ELF-1 (cell line): ENCODE results near the gene KCNT1.
"Not testable (repeated sequence)": the region's sequence is repeated elsewhere in the genome, so short reads cannot be mapped to it uniquely, and the experiment has no call there.

Source experiments
- DNase-seq: peaks from one replicate; pipeline ENCODE4 v3.0.0-alpha.2; 2016; ENCODE audit warnings: low read depth, low spot score

The KCNT1 gene

DNA sequence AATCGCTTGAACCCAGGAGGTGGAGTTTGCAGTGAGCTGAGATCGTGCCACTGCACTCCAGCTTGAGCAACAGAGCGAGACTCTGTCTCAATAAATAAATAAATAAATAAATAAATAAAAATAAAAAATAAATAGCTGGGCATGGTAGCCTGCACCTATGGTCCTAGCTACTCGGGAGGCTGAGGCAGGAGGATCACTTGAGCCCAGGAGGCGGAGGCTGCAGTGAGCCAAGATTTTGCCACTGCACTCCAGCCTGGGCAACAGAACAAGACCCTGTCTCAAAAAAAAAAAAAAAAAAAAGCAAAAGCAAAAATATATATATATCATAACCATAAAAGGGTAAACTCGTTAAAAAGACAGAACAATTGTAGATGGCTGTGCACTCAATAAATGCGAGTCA lies 29.2 kb upstream of the KCNT1 start:
- DNase-seq, result not testable (repeated sequence)

DNA sequence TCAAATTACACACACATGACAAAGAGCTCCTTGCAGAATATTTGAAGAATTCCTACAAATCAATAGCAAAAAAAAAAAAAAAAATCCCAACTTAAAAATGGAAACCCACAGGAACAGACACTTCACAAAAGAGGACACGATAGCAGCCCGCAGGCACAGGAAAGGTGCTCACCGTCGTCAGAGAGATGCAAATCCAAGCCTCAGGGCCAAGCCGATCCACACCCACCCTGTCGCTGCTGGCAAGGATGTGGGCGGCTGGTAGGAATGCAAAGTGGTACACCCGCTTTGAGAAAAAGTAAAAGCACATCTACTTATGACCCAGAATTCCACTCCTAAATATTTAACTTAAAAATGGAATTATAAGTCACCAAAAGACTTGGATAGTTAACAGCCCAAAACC lies 28.0 kb upstream of the KCNT1 start:
- no peak for DNase-seq

DNA sequence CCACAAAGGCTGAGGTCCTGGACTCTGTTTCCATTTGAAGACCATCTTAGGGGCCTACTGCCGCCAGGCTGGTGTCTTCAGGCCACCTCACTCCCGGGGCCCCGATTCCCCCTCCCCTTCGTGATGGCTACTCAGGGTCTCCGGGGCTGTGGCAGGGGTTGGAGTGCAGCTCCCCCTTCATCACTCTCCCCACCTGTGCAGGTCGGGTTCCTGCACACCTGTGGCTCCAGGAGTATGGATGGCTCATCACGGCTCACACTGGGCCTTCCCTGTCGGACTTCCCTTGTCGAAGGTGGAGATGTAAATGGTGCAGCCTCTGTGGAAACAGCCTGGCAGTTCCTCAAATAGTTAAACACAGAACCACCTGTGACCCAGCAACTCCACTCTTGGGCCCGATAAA lies 27.0 kb upstream of the KCNT1 start:
- no peak for DNase-seq

DNA sequence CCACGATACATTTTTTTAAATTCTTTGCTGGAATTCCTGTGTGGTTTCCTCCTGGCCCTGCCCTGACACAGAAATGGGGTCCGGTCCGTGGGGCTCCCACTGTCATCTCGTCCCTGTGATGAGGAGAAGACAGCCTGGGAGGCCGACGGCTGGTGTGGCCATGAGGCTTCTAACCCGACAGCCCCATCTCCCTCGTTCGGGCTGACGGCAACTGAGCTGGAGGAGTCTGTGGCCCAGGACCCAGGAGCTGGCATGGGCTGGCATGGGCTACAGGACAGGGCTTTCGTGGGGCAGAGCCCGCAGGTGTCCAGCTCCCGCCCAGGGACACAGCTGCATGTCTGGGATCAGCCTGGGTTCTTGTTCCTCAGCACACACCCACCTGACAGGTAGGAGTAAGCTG lies 25.1 kb upstream of the KCNT1 start:
- no peak for DNase-seq

DNA sequence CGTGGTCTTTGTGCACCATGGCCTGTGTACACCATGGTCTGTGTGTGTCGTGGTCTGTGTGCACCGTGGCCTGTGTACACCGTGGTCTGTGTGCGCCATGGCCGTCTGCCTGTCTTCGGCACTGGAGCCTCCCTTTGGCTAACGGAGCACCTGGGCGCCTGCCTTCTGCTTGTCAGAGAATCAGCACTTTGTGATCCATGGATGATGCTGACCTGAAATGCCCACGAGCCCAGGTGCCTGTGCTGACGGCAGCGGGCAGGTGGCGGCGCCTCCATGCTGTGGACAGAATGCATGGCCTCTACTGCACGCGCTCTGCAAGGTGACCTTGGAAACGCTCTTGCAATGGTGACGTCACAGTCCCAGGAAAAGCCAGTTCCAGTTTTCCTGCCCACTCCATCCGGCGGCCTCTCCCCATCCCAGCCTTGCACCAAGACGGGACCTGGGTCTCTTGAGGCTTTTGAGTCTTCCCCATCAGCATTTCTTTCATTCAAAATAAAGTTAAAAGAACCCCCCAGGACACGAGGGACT lies 24.3 kb upstream of the KCNT1 start:
- no peak for DNase-seq

DNA sequence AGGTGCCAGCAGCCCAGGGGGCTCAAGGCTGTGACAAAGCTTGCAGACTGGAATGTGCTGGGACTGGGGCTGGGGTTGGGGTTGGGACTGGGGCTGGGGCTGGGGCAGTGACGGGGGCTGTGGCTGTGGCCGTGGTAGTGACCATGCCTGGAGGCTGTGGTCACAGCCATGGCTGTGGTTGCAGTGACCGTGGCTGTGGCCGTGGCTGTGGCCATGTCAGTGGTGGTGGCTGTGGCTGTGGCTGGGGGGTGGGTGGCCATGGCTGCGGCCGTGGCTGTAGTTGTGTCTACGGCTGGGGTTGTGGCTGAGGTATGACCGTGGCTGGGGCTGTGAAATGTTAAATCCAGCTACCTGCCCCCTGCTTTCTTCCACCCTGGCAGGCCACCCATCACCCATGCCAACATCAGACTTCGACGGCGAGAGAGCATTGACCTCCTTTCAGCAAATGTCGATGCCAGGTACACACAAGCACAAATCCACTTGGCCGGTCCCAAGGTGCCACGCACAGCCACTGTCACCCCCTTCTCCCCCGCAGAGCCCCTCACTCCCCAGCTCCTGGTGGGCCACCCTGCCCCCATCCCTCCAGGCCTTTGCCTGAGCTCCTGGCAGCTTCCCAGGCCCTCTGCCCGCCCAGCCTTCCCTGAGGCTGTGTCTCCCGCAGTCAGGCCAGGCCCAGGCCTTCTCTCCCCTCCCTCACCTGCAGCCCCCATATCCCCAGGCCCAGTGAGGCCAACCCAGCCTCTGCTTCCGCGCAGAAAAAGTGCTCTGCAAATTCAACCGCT lies 23.6 kb upstream of the KCNT1 start:
- DNase-seq, result peak; percentile 38

DNA sequence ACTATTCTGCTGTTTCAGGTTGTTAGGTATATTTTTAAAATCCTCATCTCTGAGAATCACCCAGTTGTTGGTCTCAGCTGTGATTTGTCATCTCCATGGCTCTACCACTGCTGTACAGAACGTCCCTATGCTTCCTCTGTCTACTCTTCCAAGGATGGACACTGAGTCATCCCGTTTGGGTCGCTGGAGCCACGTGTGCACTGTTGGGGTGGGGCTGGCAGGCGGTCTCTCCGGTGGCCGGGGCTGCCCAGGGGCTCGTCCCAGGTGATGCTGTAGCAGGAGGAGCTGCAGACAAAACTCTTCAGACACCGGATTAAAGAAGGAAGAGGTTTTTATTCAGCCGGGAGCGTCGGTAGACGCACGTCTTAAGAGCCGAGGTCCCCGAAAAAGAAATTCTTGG lies 21.9 kb upstream of the KCNT1 start:
- DNase-seq, result no peak

DNA sequence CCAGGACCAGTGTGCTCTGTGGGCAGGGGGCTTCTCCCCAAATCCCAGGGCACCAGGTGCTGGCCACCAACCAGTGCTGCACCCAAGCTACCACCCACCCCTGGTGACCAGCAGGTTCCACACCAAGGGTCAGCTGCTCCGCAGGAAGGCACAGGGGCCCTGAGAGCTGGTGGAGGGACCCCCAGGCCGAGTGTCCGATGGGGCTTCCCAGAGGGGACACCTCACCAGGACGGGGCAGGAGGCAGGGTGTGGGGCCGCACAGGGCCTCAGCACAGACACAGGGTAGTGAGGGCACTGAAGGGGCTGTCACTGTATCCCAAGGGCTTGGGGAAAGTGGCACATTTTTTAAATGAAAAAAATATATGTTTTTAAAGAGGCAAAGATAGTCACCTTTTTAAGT lies 20.8 kb upstream of the KCNT1 start:
- no peak for DNase-seq

DNA sequence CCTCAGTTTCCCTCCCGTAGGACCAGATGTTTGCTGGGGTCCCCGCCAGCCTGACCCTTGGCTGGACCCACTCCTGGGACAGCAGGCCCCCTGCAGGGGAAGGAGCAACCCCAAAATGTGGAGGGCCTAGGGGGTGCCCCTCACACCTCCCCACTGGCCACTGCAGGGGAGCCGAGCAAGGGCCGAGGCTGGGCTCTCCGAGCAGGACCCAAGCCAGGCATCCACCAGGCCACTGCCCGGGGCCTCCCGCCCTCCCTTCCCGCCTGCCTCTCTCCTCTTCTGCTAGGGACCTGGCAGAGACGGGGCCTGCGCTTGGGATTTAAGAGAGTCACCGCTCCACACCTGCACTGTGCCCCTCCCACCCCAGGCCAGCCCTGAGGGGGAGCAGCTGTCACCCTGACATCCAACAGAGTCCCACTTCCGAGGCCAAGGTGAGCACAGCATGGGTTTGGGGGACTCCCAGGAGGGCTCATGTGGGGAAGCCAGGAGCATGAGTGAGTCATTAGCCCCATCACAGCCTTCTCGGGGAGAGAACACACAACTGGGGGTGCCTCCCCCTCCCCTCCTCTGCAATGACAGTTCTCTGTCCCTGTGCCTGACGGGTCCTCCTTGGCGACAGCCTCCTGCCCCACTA lies 18.5 kb upstream of the KCNT1 start:
- DNase-seq, result no peak

DNA sequence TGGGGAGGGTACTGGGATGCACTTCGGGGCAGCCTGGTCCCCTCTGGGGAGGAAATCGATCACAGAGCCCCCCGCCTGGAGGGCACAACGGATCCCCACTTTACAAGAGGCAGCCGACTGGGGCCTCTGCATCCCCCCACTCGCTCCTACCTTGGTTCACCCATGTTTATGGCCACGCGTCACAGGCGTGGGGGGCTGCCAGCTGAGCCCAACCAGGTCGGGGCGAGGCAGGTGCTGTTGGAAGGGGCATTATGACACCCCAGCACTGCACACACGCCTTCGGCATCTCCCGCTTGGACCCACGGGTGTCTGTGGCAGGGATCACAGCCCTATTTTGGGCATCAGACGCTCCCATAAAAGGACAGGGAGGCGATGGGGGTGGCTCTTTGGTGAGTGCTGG lies 17.3 kb upstream of the KCNT1 start:
- DNase-seq, result no peak

DNA sequence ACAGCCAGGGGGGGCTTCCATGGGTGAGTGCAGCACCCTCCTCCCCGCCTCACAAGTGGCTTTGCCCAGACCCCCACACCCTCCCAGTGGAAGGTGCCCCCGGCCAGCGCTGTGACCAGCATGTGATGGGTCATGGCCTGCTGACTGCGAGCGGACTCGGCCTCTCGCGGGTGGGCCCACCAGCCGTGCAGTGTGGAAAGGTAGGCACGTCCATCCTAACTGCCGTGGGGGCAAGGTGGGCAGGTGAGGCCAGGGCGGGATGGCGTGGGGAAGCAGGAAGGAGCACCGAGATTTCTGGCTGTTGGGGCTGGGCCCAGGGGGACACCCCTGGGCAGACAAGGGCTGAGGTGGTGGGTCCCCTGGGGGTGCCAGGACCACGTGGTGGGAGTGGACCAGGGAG lies 14.8 kb upstream of the KCNT1 start:
- DNase-seq, result no peak

DNA sequence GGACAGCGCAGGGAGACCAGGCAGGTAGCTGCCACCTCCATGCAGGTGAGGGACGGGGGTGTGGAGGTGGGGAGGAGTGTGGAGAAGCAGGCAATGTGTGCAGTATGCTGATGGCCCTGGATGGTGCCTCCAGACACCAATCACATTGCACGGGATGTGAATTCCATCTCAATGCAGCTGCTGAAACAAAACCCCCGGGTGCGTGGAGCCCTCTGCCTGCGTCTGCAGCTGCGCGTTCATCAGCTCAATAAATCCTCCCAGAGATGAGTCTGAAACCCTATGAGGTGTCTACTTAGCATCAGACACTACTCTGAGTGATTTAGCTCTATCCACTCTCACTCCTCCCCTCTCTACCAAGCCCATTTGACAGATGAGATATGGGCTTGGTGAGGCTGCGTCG lies 13.0 kb upstream of the KCNT1 start:
- DNase-seq, result no peak

DNA sequence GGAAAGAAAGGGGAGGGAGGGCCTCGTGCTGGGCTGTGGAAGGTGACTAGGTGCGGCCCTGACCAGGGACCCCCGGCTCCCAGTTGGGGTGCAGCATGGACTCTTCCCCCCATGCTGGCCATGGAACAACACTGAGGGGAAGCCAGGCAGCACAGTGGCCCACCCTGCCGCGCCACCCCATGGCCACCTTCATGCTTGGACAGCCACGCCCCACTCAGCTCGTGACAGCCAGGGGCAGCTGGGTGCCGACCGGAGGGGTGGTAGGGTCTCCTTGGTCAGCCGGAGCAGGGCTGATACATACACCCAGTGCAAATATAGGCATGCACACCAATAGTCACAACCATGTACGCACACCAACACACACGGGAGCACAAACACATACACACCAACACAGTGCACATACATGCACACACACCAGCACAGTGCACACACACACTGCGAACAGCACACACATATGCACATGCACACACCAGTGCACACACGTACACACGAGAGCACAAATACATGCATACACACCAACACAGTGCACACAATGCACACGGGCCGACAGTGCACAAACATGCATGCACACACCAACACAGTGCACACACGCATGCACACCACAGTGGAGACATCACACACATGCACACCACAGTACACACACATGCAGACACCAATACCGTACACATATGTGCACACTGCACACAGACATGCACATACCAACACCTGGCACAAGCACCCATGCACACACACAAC lies 11.0 kb upstream of the KCNT1 start:
- no peak for DNase-seq

DNA sequence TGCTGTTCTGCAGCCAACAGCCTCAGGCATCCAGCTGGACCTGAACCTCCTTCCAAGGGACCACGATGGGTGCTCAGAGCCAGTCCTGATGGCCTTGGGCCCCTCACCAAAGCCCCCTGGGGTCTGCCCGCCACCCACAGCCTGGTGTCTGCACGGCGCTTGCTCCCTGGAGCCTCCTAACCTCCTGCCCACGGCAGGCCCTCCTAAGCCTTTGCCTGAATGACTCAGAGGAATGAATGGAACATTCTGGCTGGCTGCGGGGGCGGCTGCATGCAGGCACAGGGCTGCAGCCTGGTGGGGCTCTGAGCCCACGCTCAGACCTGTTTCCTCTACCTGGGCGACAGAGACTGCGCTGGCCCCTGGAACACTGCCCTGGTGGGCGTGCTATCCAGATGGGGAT lies 9.6 kb upstream of the KCNT1 start:
- DNase-seq, result no peak

DNA sequence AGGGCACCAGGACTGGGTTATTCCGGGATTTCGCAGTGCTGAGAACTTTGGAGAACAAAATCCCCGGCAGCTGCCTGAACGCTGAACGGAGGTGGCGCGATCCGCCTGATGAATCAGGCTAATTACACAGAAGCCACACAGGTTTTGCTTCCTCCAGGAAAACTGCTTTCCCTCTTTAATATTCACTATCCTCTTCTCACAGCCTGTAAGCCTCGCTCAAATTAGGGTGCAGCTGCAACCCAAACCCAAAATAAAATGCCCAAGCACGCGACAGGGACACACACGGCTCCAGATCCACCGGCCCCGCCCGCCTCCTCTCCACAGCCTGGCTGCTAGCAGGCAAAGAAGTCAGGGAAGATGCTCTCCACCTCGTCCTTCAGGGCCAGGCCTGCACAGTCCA lies 8.7 kb upstream of the KCNT1 start:
- no peak for DNase-seq

DNA sequence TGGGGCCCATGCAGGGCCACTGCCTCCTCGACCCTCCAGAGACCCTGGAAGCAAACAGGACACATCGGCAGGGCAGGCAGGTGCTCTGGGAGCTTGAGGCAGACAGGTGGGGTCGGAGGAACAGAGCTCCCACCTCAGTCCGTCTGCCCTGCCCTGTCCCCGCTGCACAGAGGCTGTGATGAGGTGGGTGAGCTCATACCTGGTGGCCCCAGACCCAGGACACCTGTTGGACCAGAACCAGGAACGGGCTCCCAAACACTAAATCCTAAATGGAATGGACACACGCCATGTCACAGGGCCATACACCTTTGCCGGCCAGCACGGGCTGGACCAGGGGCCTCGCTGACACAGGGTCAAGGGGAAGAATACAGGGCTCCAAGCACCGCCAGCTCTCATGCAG lies 8.2 kb upstream of the KCNT1 start:
- DNase-seq, result no peak

DNA sequence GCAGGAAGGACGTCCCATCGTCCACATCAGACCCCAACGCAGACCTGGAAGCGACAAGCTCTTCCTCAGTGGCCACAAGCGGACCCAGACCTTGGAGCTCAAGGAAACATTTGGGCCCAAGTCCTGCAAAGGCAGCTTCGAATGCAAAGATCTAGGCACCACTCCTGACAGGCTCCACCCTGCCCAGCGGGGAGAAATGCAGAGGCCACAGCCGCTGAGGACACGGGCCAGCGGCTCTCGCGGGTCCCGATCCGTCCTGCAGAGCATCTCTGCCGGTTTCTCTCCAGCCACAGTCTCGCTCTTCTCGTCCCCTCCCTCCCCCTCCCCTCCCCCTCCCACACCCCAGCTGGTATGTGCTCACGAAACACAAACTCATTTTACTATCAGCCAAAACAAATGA lies 7.6 kb upstream of the KCNT1 start:
- DNase-seq, result no peak

DNA sequence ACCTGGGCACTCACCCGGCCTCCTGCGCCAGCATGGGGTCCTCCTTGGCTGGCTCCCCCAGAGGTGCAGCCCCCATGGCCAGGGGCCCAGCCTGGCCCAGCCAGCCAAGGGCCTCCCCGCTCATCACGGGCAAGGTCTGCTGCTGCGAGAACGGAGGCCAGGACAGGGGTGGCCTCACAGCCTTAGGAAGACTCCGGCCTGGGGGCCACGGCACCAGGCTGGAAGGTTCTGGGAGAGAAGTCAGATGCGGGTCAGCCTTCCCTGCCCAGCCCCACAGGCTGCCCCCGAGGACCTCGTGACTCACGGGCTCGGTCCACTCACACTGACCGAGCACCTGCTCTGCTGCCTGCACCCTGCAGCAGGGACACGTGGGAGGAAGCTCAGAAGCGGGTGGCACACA lies 6.9 kb upstream of the KCNT1 start:
- DNase-seq, result no peak

DNA sequence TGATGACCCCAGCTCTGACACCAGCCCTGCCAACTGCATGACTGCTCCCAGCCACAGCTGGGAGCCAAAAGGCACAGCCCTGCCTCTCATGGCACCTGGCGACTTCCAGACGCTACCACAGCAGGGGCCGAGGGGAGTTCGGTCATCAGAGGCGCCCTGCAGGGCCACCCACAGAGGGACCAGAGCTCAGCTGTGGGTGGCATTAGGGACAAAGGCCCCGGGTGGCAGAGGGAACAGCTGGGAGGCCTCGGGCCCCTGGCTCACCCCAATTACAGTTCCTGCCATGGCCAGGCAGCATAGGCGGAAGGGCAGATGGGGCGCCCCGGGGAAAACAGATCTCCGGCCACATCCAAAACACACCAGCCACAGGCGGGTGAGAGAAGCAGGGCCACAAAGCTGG lies 6.3 kb upstream of the KCNT1 start:
- no peak for DNase-seq

DNA sequence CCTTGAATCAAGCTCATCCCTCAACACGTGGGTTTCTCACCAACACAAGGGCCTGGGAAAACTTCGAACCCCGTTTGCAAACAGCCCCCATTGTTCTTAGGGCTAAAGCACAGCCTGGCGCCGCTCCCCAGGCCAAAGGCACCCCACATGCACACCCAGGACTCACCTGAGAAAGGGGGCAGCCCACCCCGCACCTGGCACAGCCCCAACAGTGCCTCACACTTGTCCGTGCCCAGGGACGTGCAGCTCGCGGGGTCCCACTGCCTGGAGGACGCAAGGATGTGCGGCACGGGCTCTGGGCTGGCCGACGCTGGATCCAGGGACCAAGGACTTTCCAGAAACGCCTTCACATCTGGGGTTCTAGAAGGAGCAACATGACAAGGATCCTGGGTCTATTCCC lies 5.5 kb upstream of the KCNT1 start:
- no peak for DNase-seq

DNA sequence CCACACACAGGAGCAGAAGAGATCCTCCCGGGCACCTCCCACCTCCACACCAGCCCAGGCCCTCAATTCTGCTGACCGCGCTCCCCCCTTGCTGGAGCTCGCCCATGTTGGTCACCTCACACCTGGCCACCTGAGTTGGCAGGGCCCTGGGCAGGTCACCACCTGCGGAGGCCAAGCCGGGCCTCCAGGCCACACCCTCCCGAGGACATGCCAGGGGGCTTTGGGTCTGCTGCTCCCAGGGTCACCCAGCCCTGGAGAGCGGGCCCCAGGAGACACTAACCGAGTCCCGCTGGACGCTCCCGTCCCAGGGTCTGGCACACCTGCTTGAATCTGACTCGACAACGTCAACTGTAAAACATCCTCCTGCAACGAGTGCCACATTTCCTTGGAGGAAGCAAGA lies 4.8 kb upstream of the KCNT1 start:
- DNase-seq, result no peak

DNA sequence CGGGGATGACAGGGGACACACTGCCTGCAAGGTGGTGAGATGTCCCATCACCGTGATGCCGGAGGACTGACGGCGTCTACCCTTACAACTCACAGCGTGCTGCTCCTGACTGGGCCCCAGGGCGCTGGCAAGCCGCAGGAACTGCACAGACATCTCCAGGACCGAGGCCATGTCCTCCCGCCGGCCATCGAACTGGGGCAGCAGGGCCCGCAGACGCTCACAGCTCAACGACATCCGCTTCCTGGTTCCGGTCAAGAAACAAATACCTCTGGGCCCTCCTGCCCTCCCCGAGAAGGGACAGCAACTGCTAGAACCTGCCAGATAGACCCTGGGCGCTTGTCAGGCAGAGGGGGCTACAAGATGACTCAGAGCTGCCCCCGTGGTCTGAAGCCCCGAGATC lies 3.7 kb upstream of the KCNT1 start:
- no peak for DNase-seq

DNA sequence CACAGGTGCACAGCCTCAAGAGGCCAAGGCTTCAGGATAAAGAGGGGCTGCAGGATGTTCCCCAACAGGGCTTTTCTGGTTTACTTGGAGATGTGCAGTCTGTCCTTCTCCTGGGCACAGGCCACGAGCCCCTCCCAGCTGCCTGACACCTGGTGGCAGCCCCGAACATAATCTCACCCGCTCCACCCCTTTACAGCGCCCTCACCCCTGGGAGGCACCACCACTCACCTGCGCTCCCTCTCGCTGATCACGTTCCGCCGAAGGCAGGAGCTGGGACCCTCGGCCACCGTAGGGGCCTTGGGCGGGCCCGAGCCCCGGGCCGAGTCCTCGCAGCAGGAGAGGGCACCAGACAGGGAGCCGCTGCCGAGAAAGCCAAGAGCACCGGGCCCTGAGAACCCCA lies 3.2 kb upstream of the KCNT1 start:
- no peak for DNase-seq
